ENCODE data around the gene GGTLC1. TPM values are rescaled to one million over a fixed set of nuclear protein-coding genes. Genes with fewer than 3 reads are reported as not detected.

The GGTLC1 gene
- total and polyA plus RNA-seq, 10 of the 15 experiments (the other 5 are each of a cell fraction or from before 2014, with no cell fraction given) = not detected

DNA sequence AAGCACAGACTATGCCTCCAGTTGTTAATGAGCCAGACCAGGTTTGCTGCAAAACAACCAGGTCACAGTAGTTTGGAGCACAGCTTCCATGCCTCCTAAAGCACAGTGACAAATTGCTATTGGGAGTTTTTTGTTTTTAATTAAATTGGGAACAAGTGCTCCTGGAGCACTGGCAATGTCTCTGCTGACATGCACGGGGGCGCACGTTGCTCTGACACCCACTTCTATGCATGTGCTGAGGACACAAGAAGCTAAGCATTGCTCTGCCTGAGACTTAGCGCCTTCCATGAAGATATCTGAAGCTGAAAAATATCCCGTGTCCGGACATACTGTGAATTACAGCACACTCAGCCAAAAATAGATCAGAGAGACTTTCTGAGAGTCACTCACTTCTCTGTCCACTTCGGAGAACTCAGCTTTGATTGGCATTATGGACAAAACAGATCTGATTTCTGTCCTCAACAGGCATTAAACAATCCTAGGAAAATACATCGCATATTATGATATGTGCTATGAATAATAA, 18.6 kb upstream of the GGTLC1 start:
- H4K20me1 ChIP-seq (ENCODE audit: control insufficient read depth, insufficient read depth) = no peaks in the 10 kb centered on the region
- CTCF ChIA-PET = no interaction called here
- FAIRE-seq (no peak), DNase-seq (ENCODE audit: low read depth, low spot score) (no peak), ATAC-seq (no peak)
- H2AFZ ChIP-seq (ENCODE audit: control insufficient read depth, low read depth, low read length) = no peak overlapping the region
- H3K79me2 ChIP-seq (ENCODE audit: control insufficient read depth, insufficient read depth, low read length) = no peaks in the 10 kb centered on the region
- H3K27ac ChIP-seq (ENCODE audit: control insufficient read depth, insufficient read depth) = no peak overlapping the region
- in situ Hi-C loops (cut with MboI) (loop anchor here (5.0 kb wide), 2 partner anchors 50 to 120 kb away; no protein-coding TSS in a partner anchor), intact Hi-C loops (cut with micrococcal nuclease; ENCODE audit: unreplicated experiment) (no loop called here)
- H3K36me3 ChIP-seq (ENCODE audit: control insufficient read depth in 2 of 2, insufficient read depth in 2 of 2, low read length in 1 of 2) = no peaks in the 10 kb centered on the region
- BruUV-seq (replicated peaks) = no TSS peak
- SMC1A ChIA-PET (ENCODE audit: uncharacterized antibody, unreplicated experiment) = no interaction called here
- no peak overlapping the region for H3K9ac ChIP-seq (ENCODE audit: control insufficient read depth, insufficient read depth, low read length)
- H3K27me3 ChIP-seq (replicated peaks in 1 of 2; ENCODE audit: control insufficient read depth in 2 of 2, insufficient read depth in 2 of 2, low read length in 1 of 2) = peaks cover 0 to 2% of the 10 kb centered on the region in 2 experiments; a peak in 1 of 4 replicates
- POLR2A ChIA-PET = no interaction called here
- no peaks in the 10 kb centered on the region for H3K4me1 ChIP-seq (ENCODE audit: control insufficient read depth, insufficient read depth, low read length)
- no peak overlapping the region for H3K4me3 ChIP-seq
- H3K4me2 ChIP-seq (ENCODE audit: control insufficient read depth, insufficient read depth) = no peak overlapping the region
- 27% methylated on average over 8 of the region's 8 CpGs for WGBS (ENCODE audit: insufficient coverage, insufficient replicate concordance, low lambda C conversion rate, missing lambda C conversion rate)
- RAD21 ChIA-PET (ENCODE audit: unreplicated experiment) = no interaction called here
- H3K9me3 ChIP-seq (replicated peaks; ENCODE audit: control insufficient read depth, insufficient read depth, low read length) = no peaks in the 10 kb centered on the region
- TF ChIP-seq, protein P1, sequence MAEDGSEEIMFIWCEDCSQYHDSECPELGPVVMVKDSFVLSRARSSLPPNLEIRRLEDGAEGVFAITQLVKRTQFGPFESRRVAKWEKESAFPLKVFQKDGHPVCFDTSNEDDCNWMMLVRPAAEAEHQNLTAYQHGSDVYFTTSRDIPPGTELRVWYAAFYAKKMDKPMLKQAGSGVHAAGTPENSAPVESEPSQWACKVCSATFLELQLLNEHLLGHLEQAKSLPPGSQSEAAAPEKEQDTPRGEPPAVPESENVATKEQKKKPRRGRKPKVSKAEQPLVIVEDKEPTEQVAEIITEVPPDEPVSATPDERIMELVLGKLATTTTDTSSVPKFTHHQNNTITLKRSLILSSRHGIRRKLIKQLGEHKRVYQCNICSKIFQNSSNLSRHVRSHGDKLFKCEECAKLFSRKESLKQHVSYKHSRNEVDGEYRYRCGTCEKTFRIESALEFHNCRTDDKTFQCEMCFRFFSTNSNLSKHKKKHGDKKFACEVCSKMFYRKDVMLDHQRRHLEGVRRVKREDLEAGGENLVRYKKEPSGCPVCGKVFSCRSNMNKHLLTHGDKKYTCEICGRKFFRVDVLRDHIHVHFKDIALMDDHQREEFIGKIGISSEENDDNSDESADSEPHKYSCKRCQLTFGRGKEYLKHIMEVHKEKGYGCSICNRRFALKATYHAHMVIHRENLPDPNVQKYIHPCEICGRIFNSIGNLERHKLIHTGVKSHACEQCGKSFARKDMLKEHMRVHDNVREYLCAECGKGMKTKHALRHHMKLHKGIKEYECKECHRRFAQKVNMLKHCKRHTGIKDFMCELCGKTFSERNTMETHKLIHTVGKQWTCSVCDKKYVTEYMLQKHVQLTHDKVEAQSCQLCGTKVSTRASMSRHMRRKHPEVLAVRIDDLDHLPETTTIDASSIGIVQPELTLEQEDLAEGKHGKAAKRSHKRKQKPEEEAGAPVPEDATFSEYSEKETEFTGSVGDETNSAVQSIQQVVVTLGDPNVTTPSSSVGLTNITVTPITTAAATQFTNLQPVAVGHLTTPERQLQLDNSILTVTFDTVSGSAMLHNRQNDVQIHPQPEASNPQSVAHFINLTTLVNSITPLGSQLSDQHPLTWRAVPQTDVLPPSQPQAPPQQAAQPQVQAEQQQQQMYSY (CRISPR knock-in tag; IDR thresholded peaks at IDR 0.05) = no peak
- TF ChIP-seq MYC (IDR thresholded peaks at IDR 0.05; ENCODE audit: insufficient read depth, insufficient read length, insufficient replicate concordance, low read length, severe bottlenecking) = no peak
- TF ChIP-seq IRF4 (IDR thresholded peaks at IDR 0.05; ENCODE audit: low read depth, low read length) = no peak
- no peak for TF ChIP-seq ZNF274 (IDR thresholded peaks at IDR 0.05; ENCODE audit: insufficient read depth, insufficient read length)
- no peak for TF ChIP-seq ZNF622 (IDR thresholded peaks at IDR 0.05)
- TF ChIP-seq, protein P2, sequence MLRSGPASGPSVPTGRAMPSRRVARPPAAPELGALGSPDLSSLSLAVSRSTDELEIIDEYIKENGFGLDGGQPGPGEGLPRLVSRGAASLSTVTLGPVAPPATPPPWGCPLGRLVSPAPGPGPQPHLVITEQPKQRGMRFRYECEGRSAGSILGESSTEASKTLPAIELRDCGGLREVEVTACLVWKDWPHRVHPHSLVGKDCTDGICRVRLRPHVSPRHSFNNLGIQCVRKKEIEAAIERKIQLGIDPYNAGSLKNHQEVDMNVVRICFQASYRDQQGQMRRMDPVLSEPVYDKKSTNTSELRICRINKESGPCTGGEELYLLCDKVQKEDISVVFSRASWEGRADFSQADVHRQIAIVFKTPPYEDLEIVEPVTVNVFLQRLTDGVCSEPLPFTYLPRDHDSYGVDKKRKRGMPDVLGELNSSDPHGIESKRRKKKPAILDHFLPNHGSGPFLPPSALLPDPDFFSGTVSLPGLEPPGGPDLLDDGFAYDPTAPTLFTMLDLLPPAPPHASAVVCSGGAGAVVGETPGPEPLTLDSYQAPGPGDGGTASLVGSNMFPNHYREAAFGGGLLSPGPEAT (IDR thresholded peaks at IDR 0.05; ENCODE audit: low read depth) = no peak
- TF ChIP-seq NR2C2 (IDR thresholded peaks at IDR 0.05; ENCODE audit: borderline replicate concordance, control insufficient read depth, insufficient read length, low read depth) = no peak
- TF ChIP-seq, protein P3, sequence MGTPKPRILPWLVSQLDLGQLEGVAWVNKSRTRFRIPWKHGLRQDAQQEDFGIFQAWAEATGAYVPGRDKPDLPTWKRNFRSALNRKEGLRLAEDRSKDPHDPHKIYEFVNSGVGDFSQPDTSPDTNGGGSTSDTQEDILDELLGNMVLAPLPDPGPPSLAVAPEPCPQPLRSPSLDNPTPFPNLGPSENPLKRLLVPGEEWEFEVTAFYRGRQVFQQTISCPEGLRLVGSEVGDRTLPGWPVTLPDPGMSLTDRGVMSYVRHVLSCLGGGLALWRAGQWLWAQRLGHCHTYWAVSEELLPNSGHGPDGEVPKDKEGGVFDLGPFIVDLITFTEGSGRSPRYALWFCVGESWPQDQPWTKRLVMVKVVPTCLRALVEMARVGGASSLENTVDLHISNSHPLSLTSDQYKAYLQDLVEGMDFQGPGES (IDR thresholded peaks at IDR 0.05) = no peak
- no peak for TF ChIP-seq TCF12 (IDR thresholded peaks at IDR 0.05; ENCODE audit: low read depth, low read length)
- no peak for TF ChIP-seq NR2F1 (conservative IDR thresholded peaks at IDR 0.05)
- TF ChIP-seq GABPA (IDR thresholded peaks at IDR 0.05; ENCODE audit: low read depth) = no peak
- TF ChIP-seq, protein P4, sequence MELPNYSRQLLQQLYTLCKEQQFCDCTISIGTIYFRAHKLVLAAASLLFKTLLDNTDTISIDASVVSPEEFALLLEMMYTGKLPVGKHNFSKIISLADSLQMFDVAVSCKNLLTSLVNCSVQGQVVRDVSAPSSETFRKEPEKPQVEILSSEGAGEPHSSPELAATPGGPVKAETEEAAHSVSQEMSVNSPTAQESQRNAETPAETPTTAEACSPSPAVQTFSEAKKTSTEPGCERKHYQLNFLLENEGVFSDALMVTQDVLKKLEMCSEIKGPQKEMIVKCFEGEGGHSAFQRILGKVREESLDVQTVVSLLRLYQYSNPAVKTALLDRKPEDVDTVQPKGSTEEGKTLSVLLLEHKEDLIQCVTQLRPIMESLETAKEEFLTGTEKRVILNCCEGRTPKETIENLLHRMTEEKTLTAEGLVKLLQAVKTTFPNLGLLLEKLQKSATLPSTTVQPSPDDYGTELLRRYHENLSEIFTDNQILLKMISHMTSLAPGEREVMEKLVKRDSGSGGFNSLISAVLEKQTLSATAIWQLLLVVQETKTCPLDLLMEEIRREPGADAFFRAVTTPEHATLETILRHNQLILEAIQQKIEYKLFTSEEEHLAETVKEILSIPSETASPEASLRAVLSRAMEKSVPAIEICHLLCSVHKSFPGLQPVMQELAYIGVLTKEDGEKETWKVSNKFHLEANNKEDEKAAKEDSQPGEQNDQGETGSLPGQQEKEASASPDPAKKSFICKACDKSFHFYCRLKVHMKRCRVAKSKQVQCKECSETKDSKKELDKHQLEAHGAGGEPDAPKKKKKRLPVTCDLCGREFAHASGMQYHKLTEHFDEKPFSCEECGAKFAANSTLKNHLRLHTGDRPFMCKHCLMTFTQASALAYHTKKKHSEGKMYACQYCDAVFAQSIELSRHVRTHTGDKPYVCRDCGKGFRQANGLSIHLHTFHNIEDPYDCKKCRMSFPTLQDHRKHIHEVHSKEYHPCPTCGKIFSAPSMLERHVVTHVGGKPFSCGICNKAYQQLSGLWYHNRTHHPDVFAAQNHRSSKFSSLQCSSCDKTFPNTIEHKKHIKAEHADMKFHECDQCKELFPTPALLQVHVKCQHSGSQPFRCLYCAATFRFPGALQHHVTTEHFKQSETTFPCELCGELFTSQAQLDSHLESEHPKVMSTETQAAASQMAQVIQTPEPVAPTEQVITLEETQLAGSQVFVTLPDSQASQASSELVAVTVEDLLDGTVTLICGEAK (IDR thresholded peaks at IDR 0.05; ENCODE audit: borderline replicate concordance) = no peak
- TF ChIP-seq CREM (IDR thresholded peaks at IDR 0.05; ENCODE audit: low read depth) = no peak
- no peak for TF ChIP-seq POU2F2 (IDR thresholded peaks at IDR 0.05; ENCODE audit: borderline replicate concordance, low read depth, low read length)

Measured in GM12878 (cell line).